ENCODE results near the gene BMP6. TPM values are rescaled to one million over a fixed set of nuclear protein-coding genes. Genes with fewer than 3 reads are reported as not detected.

The BMP6 gene
- total and polyA plus RNA-seq, 2 of the 8 experiments (the other 6 are each of a cell fraction or from before 2014, with no cell fraction given): 2.0 to 2.1 TPM

- H2AK5ac ChIP-seq (ENCODE audit: low read depth, low read length): no peak overlapping the region
- 91% methylated on average over 9 of the region's 9 CpGs; no CpG with 5 or more reads in 1 of the 2 experiments for WGBS, 2 experiments (ENCODE audit: extremely low coverage in 1 of 2, insufficient coverage in 1 of 2, insufficient read length in 1 of 2, insufficient replicate concordance in 2 of 2, low coverage in 1 of 2, low lambda C conversion rate in 2 of 2, missing lambda C conversion rate in 1 of 2)
- peaks cover 30 to 54% (median 48%) of the 10 kb centered on the region in 4 experiments; a peak in 7 of 8 replicates for H3K36me3 ChIP-seq (ENCODE audit: control insufficient read depth in 2 of 4, insufficient read depth in 4 of 4, low read length in 3 of 4)
Measured at GRCh38 chr6:7880718-7881107, 154.8 kb downstream of the BMP6 start.

More at GRCh38 chr6:7880718-7881107, 154.8 kb downstream of the BMP6 start:
- Histone ChIP-seq H3K79me2 (ENCODE audit: control insufficient read depth in 1 of 2, insufficient read depth in 2 of 2, low read length in 2 of 2) (no peaks in the 10 kb centered on the region), H4K20me1 (replicated peaks in 1 of 2; ENCODE audit: control insufficient read depth in 1 of 2, insufficient read depth in 2 of 2, low read length in 2 of 2) (peaks cover 2 to 3% of the 10 kb centered on the region in 2 experiments), H2BK12ac (ENCODE audit: low read depth, low read length) (no peak overlapping the region), H2BK20ac (ENCODE audit: low read length) (no peak overlapping the region), H3K27me3 (replicated peaks in 1 of 4; ENCODE audit: control insufficient read depth in 3 of 4, extremely low read depth in 1 of 4, insufficient read depth in 3 of 4, low read length in 3 of 4) (no peaks in the 10 kb centered on the region), H3K9ac (replicated peaks in 1 of 4; ENCODE audit: extremely low read depth in 1 of 4, low read depth in 3 of 4, low read length in 3 of 4) (no peak overlapping the region), H3K27ac (ENCODE audit: low read depth, low read length) (no peak overlapping the region), H2BK5ac (ENCODE audit: low read depth, low read length) (no peak overlapping the region), H3K4me1 (replicated peaks in 1 of 4; ENCODE audit: control insufficient read depth in 3 of 4, insufficient read depth in 4 of 4, low read length in 3 of 4) (no peaks in the 10 kb centered on the region), H2BK120ac (replicated peaks; ENCODE audit: low read depth, low read length) (no peak overlapping the region), H3K79me1 (ENCODE audit: low read depth, low read length) (no peaks in the 10 kb centered on the region), H3K9me3 (ENCODE audit: insufficient read depth in 2 of 2, low read depth in 1 of 2, low read length in 1 of 2) (no peaks in the 10 kb centered on the region), H3K23ac (ENCODE audit: insufficient read length) (no peak overlapping the region), H4K91ac (replicated peaks; ENCODE audit: insufficient read length, low read length) (no peak overlapping the region), H3K14ac (ENCODE audit: insufficient read length) (no peak overlapping the region), H3K4me2 (ENCODE audit: insufficient read depth in 1 of 2, low read depth in 2 of 2, low read length in 2 of 2) (no peak overlapping the region), H2BK15ac (ENCODE audit: low read length) (no peak overlapping the region), H4K5ac (ENCODE audit: insufficient read length, low read depth, low read length) (no peak overlapping the region), H3K18ac (ENCODE audit: extremely low read depth, low read length) (no peak overlapping the region), H4K8ac (ENCODE audit: extremely low read depth, insufficient read depth, low read length) (no peak overlapping the region), H2AFZ (ENCODE audit: low read length) (no peak overlapping the region), H3K23me2 (ENCODE audit: low read depth, low read length) (no peaks in the 10 kb centered on the region), H3K4ac (replicated peaks; ENCODE audit: insufficient read length, low read depth, low read length) (no peak overlapping the region), H3K56ac (replicated peaks; ENCODE audit: insufficient read length, low read depth, low read length) (no peak overlapping the region), H3K4me3 (ENCODE audit: extremely low read depth in 1 of 4, insufficient read depth in 2 of 4, low read depth in 3 of 4, low read length in 4 of 4) (no peak overlapping the region)
- no peak for FAIRE-seq
- DNase-seq (ENCODE audit: low read depth in 1 of 2, low spot score in 2 of 2): no peak
- TF ChIP-seq EGR1 (IDR thresholded peaks at IDR 0.05; ENCODE audit: borderline replicate concordance, low read depth, low read length) (no peak), BACH1 (IDR thresholded peaks at IDR 0.05; ENCODE audit: low read length) (no peak), POLR2AphosphoS5 (IDR thresholded peaks at IDR 0.05; ENCODE audit: low read depth, low read length) (0 out of 2 replicates have a peak, but pooled peaks have one; percentile 27), NRF1 (IDR thresholded peaks at IDR 0.05; ENCODE audit: low read depth, low read length) (no peak)
- ChIA-PET POLR2A (ENCODE audit: partially characterized antibody) (interaction anchor here (0.9 to 1.3 kb wide), 3 partner anchors 11 to 208 kb away, joined by 3 to 4 read pairs (median 3); no protein-coding TSS in a partner anchor), CTCF (ENCODE audit: partially characterized antibody) (interaction anchor here (1.0 to 2.5 kb wide), 5 partner anchors 25 to 208 kb away, joined by 3 to 8 read pairs (median 5); no protein-coding TSS in a partner anchor)

All from H1 (cell line).